ENCODE measurements around the gene TUBB4B.

TUBB4B gene

GRCh38 chr9:137240841-137241489 lies at the start of gene TUBB4B:
Gene TUBB4B, plus strand, starts transcription at chr9:137241287. Its CDS starts 74 bp downstream, at chr9:137241361.
- DNase-seq = peak; percentile 100

DNA sequence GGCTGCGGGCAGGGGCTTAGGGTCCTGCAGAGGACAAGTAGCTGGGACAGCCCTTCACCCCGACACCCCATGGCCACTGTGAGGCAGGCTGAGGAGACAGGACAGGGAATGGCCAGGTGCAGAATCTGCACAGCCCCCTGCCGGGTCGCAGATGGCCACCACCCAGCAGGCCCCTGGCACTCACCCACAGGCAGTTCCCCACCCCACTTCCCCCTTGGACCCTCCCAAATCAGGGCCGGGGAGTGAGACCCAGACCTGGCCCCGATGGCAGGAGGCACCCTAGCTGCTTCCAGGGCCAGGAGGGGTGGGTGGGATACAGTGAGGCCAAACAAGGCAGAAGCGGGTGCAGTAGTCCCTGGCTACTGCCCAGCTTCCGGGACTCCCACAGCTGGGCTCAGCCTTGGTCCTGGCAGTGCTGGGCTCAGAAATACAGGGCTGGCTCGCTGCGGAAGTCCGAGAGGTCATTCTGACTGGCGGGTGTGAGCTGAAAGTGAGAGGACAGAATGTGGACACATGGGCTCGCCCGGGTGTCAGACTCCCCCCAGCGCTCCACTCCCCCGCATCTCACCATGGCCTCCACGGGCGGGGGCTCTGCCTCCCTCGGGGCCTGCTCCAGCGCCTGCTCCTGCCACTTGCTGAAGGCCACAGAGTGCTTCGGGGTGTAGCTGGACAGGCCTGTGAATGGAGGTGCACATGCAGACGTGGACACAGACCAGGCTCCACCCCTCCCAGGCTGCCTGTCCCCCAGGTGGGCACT lies 49.2 kb upstream of the TUBB4B start:
- DNase-seq = no peak

- no peak for DNase-seq
Measured at GRCh38 chr9:137192448-137192780, 48.7 kb upstream of the TUBB4B start.

DNA sequence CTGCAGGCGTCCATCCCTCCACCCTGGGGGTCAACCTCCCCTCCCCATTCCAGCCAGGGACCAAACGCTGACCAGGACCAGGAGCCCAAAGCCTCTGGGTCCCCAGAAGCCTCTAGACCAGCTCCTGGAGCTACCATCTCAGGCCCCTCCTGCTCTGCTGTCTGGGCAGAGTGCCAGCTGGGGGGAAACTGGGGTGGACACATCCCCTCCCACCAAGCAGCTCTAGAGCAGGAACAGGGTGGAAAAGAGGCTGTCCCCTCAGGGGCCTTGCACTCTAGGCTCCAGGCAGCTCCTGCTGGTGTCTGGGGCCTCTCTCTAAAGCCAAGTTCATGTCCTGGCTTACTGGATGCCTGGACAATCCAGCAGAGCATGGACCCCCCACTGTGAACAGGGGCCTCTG lies 48.2 kb upstream of the TUBB4B start:
- no peak for DNase-seq

- DNase-seq = peak; percentile 51
Measured at GRCh38 chr9:137193771-137194170, 47.3 kb upstream of the TUBB4B start.

- peak; percentile 47 for DNase-seq
Measured at GRCh38 chr9:137194388-137194787, 46.7 kb upstream of the TUBB4B start.

GRCh38 chr9:137194909-137195308 lies 46.2 kb upstream of the TUBB4B start:
- DNase-seq = peak; percentile 89

- DNase-seq = peak; percentile 100
Measured at GRCh38 chr9:137195525-137196220, 45.4 kb upstream of the TUBB4B start.

DNA sequence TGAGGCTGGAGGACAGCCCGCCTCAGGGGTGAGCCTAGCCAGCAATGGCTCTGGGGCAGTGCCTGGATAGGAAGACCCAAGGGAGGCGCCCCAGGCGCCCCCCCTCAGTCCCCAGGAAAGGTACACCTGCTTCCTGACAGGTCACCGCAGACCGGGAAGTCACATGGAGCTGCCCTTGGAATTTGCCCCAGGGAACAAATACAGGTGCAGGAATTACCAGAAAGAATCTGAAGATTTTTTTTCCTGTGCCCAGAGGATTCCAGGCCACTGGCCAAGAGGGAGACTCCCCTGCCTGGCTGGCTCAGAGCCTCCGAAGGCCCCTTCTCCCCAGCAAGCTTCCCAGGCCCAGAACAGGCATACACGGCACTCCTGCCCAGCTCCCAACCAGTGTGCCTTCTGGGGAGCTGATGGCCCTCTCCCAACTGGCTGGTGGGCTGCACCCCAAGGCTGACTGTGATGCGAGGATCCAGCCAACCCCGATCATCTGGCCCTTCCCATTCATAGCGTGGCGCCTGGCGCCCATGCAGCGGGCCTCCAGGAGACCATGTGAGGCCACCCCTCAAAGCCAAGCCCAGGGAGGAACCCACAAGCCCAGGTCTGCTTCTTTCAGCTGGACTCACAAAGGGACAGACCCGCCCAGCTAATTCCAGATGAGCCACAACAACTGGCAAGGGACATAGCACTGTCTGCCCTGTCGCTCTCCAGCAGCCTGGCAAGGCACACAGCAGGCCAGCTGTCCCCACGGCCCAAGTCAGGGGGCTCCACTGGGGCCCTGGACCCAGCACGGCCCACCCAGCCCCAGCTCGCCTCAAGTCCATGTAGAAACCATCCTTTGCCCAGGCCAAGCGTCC lies 42.8 kb upstream of the TUBB4B start:
- DNase-seq = no peak

DNA sequence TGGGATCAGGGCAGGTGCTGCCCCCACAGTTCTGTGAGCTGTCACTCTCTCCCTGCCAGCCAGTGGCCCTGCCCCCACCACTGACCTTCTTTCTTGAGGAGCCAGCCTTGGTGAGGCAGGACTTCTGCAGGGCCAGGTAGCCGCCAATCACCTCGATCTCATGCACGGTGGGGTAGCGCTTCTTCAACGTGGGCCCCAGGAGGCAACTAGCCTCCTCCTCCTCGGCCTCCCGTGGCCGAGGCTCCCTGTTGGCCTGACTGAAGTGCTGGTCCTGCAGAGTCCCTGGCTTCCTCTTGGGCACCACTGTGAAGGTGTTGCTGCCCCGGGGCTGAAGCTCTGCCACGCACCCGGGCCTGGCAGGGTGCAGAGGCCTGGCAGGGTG lies 42.2 kb upstream of the TUBB4B start:
- DNase-seq = no peak

DNA sequence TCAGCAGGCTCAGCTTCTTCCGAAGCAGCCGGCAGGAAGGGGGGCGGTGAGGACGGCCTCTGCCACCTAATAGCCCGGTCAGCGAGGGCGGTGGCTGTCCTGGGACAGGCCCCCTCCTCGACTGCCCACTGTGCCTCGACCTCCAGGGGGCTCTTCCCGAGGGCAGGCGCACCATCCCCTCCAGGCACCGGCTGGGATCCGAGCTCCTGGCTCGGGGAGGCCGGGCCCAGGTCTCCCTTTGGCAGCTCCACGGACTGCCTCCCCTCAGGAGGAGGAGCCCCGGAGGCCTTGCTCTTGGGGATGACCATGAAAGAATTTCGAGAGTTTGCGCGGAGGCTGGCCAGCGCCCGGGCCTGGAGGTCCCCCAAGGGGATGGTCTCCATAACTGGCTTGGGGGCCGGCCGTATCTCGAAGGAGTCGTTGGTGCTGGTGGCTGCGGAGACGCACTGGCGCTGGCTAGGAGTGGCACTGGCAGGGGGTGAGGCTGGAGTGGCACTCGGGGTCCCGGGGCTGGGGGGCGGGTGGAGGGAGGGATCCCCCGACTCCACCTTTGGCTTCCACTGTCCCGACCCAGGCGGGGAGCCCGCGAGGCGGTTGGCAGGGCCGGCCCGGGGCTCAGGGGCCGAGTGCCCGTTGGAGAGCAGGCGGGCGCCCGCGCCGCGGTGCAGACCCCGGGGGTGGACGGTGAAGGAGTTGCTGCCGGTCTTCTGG lies 41.5 kb upstream of the TUBB4B start:
- no peak for DNase-seq

- peak; percentile 100 for DNase-seq
Measured at GRCh38 chr9:137200311-137201204, 40.5 kb upstream of the TUBB4B start, which contains the start of gene TPRN. Gene TPRN, minus strand, starts transcription at chr9:137200741. Its CDS starts 30 bp downstream, at chr9:137200711.

DNA sequence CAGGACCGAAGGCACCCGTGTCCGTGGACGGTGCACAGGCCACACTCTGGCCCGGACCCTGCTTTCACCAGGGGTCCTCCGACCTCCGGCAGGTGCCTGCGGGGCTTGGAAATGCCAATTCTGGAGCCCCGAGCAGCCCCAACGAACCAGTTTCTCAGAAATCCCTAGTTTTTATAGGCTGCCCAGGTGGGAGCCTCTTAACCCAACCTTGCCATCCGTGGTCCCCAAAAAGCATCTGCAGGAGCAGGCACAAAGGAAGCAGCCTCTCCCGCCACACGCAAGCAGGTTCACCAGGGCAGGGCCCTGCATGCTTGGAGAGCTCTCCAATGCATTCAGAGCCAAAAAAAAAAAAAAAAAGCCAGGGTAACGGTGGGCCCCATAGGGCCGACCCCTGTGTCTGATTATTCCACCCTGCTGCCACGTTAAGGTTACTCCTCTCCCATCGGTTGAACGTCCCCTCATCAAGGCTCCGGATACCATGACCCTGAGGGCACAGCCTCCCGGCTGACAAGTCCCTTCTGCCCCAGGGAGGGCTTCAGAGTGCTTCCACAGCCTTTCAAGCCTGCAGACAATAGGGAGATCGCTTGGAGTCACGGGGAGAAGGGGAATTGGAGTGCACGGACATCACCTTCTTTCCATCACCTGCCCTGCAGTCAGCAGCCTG lies 39.8 kb upstream of the TUBB4B start:
- DNase-seq = no peak

DNA sequence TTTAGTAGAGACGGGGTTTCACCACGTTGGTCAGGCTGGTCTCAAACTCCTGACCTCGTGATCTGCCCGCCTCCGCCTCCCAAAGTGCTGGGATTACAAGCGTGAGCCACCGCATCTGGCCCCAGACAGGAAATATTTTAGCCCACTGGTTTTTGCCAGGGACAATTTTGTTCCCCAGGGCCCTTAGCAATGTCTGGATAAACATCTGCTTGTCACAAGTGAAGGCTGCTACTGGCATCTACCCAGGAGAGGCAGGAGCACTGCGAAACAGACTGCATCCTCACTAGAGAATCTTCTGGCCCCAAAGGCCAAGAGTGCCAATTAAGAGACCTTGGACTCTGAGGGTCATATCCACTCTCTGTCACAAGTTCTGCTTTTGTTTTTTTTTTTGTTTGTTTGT lies 38.1 kb upstream of the TUBB4B start:
- DNase-seq = no peak

DNA sequence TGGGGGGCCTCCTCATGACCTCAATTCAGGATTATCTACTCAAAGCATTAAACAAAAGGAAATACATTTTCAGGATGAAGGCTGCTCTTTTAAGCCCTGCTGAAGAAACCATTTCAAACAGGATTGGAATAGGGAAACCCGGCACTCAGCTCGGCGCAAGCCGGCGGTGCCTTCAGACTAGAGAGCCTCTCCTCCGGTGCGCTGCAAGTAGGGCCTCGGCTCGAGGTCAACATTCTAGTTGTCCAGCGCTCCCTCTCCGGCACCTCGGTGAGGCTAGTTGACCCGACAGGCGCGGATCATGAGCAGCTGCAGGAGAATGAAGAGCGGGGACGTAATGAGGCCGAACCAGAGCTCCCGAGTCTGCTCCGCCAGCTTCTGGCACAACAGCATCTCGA lies 36.4 kb upstream of the TUBB4B start:
- no peak for DNase-seq

DNA sequence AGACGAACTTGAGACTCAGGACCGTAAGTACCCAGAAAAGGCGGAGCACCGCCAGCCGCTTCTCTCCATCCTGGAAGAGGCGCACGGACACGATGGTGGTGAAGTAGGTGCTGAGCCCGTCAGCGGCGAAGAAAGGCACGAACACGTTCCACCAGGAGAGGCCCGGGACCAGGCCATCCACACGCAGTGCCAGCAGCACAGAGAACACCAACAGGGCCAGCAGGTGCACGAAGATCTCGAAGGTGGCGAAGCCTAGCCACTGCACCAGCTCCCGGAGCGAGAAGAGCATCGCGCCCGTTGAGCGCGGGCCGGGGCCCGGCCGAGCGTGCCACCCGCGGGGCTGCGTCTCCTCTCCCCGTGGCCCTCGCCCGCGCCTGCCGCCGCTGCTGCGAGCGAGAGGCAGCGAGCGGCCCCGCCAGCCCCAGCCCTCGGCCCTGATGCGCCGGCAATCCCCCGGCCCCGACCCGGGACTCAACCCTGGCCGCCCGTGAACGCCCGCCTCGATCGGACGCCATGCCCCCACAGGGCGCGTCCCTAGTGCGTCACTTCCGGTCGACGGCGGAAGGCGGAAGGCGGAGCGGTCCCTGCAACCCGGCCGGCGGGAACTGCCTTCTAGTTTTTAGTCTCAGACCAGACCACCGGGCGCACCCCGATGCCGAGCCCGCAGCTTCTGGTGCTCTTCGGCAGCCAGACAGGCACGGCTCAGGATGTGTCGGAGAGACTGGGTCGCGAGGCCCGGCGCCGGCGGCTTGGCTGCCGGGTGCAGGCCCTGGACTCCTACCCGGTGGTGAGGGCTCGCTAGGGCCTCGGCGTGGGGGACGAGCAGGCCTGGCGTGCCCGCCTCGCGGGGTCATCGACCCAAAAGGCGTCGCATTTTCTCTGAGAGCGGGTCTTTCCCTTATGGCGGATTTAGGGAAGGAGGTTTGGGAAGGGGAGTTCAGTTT lies 35.7 kb upstream of the TUBB4B start, which contains the start of the genes NDOR1 and TMEM203:
NDOR1 (plus strand) TSS at position 575 of the 944 bp plus-strand sequence; CDS start at position 653, 78 bp downstream.
TMEM203 (minus strand) TSS at position 523 of the 944 bp plus-strand sequence; CDS start at position 289, 234 bp downstream.
- DNase-seq = peak; percentile 89

DNA sequence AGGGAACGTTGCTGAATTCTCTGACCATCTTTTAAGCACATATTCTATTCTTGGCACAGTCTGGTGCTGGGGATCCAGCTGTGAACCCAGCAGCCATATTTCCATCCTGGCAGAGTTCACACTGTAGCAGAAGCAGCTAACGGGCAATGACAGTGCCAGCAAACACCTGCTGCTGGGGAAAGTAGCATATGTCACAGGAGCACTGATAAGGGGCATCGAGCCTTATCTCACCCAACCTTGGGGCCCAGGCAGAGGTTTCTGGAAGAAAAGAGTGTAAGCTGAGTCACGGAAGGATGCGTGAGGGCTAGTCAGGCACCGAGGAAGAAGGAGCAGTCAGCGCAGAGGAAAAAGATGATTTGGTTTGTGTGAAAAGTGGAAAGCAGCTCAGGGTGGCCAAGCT lies 34.5 kb upstream of the TUBB4B start:
- no peak for DNase-seq

DNA sequence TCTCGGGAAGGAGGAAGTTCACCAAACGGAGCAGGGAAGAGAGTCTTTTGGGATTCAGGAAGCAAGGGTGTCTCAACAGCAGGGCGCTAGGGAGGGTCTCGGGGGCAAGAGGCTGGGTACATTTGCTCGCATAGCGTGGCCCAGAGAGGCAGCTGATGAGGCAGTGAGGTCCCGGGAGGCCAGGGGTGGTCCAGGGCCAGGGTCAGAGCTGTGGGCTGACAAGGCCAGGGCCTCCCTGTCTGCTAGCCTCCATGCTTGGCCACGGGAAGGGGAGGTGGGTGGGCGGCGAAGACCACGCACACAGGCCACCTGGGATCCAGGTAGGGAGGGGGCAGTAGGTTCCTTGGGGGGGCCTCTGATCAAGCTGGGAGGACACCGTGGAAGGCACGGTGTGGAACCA lies 29.6 kb upstream of the TUBB4B start:
- no peak for DNase-seq

DNA sequence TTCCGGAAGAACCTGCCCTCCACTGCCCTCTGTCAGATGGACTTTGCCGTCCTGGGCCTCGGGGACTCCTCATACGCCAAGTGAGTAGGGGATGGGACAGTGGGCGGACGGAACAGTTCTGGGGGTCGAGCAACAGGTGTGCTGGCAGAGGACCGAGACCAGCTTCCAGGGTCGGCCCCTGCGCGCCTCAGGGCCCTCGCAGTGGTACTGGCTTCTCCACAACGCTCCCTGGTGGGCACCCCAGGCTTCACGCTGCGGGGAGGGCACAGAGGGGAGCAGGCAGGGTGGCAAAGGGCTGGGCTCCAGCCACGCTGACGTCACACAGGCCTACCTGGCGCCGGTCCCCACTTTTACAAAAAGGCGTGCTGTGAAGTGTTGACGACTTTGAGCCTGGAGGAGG lies 28.6 kb upstream of the TUBB4B start:
- no peak for DNase-seq
